Measurements from ENCODE around the gene LIN52. TPM values are rescaled to one million over a fixed set of nuclear protein-coding genes. Genes with fewer than 3 reads are reported as not detected.

Gene LIN52, protein sequence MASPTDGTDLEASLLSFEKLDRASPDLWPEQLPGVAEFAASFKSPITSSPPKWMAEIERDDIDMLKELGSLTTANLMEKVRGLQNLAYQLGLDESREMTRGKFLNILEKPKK
- 4.9 TPM for total RNA-seq

DNA sequence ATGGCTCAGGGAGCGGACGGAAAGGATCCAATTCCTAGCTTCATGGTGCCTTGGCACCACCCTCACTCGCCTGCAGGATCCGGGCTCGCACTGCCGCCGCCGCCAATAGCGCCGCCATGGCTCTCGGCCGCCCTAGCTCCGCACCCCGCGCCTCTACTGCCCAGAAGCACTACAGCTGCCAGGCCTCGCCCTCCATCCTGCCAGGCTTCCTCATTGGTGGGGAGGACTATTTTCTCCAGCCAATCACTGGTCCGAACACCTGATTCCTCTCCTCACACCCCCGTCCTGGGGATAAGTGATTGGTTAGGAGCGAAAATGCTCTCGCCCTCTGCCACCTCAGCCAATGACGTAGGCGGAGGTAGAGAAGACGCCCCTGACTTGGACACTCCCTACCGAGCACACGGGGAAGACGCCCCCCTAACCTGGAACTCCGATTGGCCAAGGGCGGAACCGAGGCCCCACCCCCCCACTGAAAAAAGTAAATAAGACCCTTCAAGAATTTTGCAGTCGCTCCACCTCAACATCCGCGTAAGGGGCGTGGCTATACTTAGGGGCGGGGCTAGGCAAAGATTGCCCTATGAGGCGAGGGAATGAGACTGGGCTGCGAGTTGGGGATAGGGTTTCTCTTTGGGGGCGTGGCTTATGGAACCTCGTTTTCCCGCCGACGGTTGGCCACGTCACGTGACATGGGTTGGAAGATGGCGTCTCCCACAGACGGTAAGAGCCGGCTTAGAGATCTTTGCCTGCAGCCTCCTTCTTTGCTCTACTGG, at the start of gene LIN52, which contains the start of gene ALDH6A1:
Gene LIN52 (plus strand): TSS at position 680 of the 770 bp plus-strand sequence. CDS start 19 bp downstream, at position 699.
Gene ALDH6A1 (minus strand): TSS at position 177 of the 770 bp plus-strand sequence. CDS start 59 bp downstream, at position 118.
- no peaks in the 10 kb centered on the region for H3K27me3 ChIP-seq (ENCODE audit: insufficient read depth, low read length)
- no peaks in the 10 kb centered on the region for H3K9me3 ChIP-seq (ENCODE audit: low read depth, low read length)
- peaks cover 29% of the 10 kb centered on the region for H3K4me1 ChIP-seq (ENCODE audit: insufficient read depth, low read length)
- H3K4me3 ChIP-seq (ENCODE audit: low read length): peak within 1 kb of the TSS; percentile 69

DNA sequence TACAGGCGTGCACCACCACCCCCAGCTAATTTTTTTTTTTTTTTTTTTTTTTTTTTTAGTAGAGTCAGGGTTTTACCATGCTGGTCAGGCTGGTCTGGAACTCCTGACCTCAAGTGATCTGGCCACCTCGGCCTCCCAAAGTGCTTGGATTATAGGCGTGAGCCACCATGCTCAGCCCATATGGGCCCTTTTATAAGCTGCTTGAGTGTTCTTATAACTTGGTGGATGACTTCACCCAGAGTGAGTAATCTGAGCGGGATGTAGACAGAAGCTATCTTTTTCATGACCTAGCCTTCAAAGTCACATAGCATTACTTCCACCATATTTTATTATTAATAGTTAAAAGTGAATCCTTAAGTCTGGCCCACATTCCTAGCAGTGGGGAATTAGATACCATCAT, 49.2 kb upstream of the LIN52 start:
- peaks cover 4% of the 10 kb centered on the region for H3K4me1 ChIP-seq (ENCODE audit: insufficient read depth, low read length)
- no peaks in the 10 kb centered on the region for H3K9me3 ChIP-seq (ENCODE audit: low read depth, low read length)
- no peak overlapping the region for H3K4me3 ChIP-seq (ENCODE audit: low read length)
- no peaks in the 10 kb centered on the region for H3K27me3 ChIP-seq (ENCODE audit: insufficient read depth, low read length)

DNA sequence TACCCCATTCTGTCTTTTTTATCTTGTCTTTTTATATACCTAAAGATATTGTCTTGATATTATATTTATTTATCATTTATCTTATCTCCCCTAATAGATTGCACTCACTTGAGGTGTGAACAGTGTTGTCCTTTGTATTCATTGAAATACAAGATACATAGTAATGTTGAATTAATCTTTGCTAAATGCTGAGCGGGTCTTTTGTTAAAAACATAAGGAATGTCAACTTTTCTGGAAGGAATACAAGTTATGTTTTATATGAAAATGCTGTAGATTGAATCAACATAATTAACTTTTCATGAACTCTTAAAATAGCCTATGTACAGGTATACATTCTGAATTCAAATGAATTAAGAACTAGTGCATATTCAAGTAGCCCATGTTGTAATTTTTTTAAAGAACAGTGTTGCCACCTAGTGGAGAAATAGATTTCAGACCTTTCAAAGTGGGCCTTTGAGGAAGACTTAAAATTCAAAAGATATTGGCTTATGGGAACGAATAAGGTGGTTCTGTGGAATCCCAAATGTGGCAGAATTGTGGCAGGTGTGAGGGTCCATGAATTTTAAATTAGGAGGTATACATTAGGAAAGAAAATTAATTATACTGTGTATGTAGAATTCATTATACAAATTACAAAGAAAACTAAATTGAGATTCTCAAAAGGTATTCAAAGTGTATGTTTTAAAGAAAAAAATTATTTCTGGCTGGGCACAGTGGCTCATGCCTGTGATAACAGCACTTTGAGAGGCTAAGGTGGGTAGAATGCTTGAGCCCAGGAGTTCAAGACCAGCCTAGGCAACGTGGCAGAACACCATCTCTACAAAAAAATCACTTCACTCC, 46.5 kb upstream of the LIN52 start:
- Histone ChIP-seq H3K9me3 (ENCODE audit: low read depth, low read length) (no peaks in the 10 kb centered on the region), H3K27me3 (ENCODE audit: insufficient read depth, low read length) (no peaks in the 10 kb centered on the region), H3K4me3 (ENCODE audit: low read length) (no peak overlapping the region), H3K4me1 (ENCODE audit: insufficient read depth, low read length) (no peaks in the 10 kb centered on the region)

DNA sequence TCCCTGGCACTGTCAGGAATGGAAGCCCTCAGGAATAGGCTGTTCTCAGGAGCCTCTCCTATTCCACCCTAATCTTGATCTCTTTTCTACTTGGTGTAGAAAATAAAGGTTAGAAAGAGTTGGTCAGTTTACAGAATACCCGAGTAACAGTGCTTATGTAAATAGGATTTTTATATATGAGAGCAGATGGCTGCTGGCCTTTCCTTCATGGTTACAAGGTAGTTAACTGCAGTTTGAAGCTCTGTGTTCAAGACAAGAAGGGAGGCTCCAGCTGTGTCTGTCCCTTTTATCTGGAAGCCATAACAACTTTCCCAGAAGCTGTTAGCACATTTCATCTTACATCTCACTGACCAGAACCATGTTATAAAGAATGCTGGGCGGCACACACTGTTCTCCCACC, 42.5 kb upstream of the LIN52 start:
- Histone ChIP-seq H3K4me3 (ENCODE audit: low read length) (no peak overlapping the region), H3K27me3 (ENCODE audit: insufficient read depth, low read length) (no peaks in the 10 kb centered on the region), H3K9me3 (ENCODE audit: low read depth, low read length) (no peaks in the 10 kb centered on the region), H3K4me1 (ENCODE audit: insufficient read depth, low read length) (no peaks in the 10 kb centered on the region)

DNA sequence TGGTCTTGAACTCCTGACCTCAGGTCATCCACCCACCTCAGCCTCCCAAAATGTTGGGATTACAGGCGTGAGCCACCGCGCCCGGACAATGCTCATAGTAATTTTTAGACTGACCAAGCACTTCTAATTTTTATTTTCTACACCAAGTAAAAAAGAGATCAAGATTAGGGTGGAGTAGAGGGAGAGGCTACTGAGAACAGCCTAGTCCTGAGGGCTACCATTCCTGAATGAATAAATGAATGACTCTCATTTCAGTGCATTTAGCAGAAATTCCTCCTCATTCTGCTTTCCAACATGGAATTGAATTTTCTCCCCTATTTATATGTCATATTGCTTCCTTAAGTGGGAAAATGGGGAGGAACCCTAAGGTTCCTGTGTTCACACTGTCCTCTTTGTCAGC, 39.2 kb upstream of the LIN52 start:
- H3K9me3 ChIP-seq (ENCODE audit: low read depth, low read length): no peaks in the 10 kb centered on the region
- H3K4me1 ChIP-seq (ENCODE audit: insufficient read depth, low read length): no peaks in the 10 kb centered on the region
- no peaks in the 10 kb centered on the region for H3K27me3 ChIP-seq (ENCODE audit: insufficient read depth, low read length)
- no peak overlapping the region for H3K4me3 ChIP-seq (ENCODE audit: low read length)

DNA sequence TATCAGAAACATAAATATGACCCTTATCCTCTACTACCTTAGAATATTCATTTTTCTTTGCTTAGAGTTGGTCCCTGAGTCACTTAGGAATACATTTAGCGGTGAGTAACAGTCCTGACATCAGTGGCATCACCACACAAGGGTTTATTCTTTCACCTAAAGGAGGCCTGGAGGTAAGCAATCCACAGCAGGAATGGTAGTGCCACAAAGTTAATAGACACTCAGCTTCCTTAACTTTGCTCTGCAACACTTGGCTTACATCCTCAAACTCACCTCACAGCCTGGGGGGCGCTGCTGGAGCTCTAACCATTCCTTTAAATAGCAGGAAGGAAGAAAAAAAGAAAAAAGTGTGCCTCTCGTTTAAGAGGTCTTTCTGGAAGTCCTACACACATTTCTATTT, 36.5 kb upstream of the LIN52 start:
- Histone ChIP-seq H3K9me3 (ENCODE audit: low read depth, low read length) (no peaks in the 10 kb centered on the region), H3K27me3 (ENCODE audit: insufficient read depth, low read length) (no peaks in the 10 kb centered on the region), H3K4me3 (ENCODE audit: low read length) (no peak overlapping the region), H3K4me1 (ENCODE audit: insufficient read depth, low read length) (no peaks in the 10 kb centered on the region)

DNA sequence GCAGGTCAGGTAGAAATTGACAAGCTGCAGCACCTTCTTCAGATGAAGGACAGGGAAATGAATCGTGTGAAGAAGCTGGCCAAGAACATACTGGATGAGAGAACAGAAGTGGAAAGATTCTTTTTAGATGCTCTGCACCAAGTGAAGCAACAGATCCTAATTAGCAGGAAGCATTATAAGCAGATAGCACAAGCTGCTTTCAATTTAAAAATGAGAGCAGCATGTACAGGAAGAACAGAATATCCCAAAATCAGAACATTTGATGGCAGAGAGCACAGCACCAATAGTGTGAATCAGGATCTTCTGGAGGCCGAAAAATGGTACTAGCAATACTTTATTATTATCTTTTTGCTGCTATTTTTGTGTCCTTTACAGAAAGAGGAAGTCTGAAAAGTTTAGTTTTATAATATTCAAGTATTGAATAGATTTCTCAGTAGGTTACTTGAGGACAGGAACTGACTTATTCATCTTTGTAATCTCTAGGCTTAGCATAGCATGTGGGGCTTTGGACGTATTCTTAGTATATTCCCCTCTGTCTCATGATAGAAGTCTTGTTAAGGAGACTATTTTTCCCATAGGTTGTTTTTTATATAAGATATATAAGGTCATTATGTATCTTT, 34.8 kb upstream of the LIN52 start:
- H3K4me3 ChIP-seq (ENCODE audit: low read length): no peak overlapping the region
- H3K27me3 ChIP-seq (ENCODE audit: insufficient read depth, low read length): no peaks in the 10 kb centered on the region

DNA sequence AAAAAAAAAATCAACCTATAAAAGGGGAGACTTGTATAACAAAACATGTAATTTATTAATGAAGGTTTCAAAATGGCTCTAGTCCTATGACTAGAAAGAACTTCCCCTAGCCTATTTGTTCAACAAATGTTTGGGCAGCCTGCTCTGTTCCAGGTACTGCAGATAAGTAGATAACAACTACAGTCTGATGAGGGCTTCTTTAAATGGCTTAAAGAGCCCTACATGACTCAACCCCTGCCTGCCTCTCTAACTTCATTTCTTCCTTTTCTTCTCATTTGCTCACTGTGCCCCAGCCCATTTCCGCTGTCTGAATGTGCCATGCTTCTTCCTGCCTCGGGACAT, 22.0 kb upstream of the LIN52 start:
- Histone ChIP-seq H3K27me3 (ENCODE audit: insufficient read depth, low read length) (no peaks in the 10 kb centered on the region), H3K4me1 (ENCODE audit: insufficient read depth, low read length) (no peaks in the 10 kb centered on the region), H3K9me3 (ENCODE audit: low read depth, low read length) (no peaks in the 10 kb centered on the region), H3K4me3 (ENCODE audit: low read length) (no peak overlapping the region)

More for the DNA sequence above, 34.8 kb upstream of the LIN52 start:
- Histone ChIP-seq H3K9me3 (ENCODE audit: low read depth, low read length) (no peaks in the 10 kb centered on the region), H3K4me1 (ENCODE audit: insufficient read depth, low read length) (no peaks in the 10 kb centered on the region)

DNA sequence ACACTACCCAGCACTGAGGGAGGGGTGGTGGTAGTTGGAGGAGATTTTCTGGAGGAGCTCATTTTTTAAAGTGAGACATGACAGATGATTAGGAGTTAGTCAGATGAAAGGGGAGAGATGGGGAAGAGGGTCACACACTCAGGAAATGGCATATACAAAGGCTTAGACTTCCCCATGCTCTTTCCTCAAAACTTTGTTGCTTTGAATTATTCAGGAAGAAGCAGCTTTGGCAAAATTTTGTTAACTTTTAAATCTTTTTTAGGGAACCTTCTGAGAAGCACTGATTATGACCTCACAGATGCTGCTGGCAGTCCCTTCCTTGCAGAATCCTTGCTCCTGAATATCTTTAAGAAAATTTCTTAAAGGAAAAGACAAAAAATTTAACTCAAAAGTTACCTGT, 20.3 kb upstream of the LIN52 start:
- no peaks in the 10 kb centered on the region for H3K9me3 ChIP-seq (ENCODE audit: low read depth, low read length)

DNA sequence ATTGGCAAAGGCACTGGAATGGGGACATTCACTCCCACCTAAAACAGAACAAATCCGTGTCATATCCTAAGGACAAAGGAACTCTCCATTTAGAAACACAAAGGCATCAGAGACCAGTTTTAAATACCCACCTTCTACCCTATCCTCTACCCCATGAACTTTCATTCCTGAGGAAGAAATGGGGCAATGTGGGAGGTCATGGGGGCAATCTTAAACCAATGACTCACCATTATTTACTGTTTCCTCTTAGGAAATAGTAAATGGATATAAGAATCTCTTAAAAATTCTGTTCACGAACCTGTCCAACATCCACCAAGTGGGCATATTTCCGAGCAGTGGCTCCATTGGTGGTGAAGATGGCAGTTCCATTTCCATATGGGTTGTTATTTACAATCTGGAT, 19.9 kb upstream of the LIN52 start:
- Histone ChIP-seq H3K4me3 (ENCODE audit: low read length) (no peak overlapping the region), H3K27me3 (ENCODE audit: insufficient read depth, low read length) (no peaks in the 10 kb centered on the region), H3K4me1 (ENCODE audit: insufficient read depth, low read length) (no peaks in the 10 kb centered on the region), H3K9me3 (ENCODE audit: low read depth, low read length) (no peaks in the 10 kb centered on the region)

More for the DNA sequence above, 20.3 kb upstream of the LIN52 start:
- Histone ChIP-seq H3K4me3 (ENCODE audit: low read length) (no peak overlapping the region), H3K27me3 (ENCODE audit: insufficient read depth, low read length) (no peaks in the 10 kb centered on the region), H3K4me1 (ENCODE audit: insufficient read depth, low read length) (no peaks in the 10 kb centered on the region)

DNA sequence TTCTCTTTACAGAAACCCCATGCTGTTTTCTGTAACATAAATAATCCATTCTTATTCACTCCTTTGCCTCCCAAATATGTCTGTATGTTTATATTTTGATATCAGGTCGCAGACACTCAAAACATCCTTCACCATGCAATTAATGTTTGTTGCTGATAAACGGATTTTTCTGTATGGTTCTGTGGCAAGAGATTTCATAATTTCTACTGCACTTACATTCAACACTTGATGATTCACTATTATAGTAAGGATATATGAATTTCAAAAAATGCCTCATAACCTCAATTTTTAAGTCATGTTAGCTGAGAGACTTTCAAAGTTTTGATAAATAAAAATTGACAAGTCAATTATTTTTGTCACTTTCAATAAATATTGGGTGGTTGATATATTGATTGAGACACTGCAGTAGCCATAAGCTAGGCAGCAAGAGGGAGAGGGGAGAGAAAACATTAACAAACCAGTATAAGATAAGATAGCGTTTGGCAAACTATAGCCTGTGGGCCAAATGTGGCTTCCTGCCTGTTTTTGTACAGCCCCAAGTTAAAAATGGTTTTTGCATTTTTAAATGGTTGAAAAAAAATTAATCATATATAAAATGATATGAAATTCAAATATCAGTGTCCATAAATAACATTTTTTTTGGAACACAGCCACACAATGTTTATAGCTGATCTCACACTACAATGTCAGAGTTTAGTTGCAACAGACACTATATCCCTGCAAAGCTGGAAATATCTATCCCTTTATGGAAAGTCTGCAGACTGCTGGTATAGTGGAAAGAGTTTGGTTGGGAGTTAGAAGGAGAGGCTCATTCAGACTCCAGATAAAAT, 18.8 kb upstream of the LIN52 start:
- no peaks in the 10 kb centered on the region for H3K4me1 ChIP-seq (ENCODE audit: insufficient read depth, low read length)
- H3K27me3 ChIP-seq (ENCODE audit: insufficient read depth, low read length): no peaks in the 10 kb centered on the region
- H3K4me3 ChIP-seq (ENCODE audit: low read length): no peak overlapping the region
- H3K9me3 ChIP-seq (ENCODE audit: low read depth, low read length): no peaks in the 10 kb centered on the region

DNA sequence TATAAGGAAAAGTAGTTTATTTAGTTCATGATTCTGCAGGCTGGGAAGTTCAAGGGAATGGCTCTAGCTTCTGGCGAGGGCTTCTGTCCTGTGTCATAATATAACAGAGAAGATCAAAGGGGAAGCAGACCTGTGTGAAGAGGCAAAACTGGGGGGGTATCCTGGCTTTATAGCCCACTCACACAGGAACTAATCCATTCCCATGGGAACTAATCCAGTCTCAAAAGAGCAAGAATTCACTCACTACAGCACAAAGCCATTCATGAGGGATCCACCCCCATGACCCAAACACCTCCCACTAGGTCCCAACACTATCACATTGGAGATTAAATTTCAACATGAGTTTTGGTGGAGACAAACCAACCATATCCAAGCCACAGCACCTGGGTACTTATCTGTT, 7.4 kb upstream of the LIN52 start:
- no peak overlapping the region for H3K4me3 ChIP-seq (ENCODE audit: low read length)
- no peaks in the 10 kb centered on the region for H3K27me3 ChIP-seq (ENCODE audit: insufficient read depth, low read length)
- no peaks in the 10 kb centered on the region for H3K4me1 ChIP-seq (ENCODE audit: insufficient read depth, low read length)
- no peaks in the 10 kb centered on the region for H3K9me3 ChIP-seq (ENCODE audit: low read depth, low read length)

DNA sequence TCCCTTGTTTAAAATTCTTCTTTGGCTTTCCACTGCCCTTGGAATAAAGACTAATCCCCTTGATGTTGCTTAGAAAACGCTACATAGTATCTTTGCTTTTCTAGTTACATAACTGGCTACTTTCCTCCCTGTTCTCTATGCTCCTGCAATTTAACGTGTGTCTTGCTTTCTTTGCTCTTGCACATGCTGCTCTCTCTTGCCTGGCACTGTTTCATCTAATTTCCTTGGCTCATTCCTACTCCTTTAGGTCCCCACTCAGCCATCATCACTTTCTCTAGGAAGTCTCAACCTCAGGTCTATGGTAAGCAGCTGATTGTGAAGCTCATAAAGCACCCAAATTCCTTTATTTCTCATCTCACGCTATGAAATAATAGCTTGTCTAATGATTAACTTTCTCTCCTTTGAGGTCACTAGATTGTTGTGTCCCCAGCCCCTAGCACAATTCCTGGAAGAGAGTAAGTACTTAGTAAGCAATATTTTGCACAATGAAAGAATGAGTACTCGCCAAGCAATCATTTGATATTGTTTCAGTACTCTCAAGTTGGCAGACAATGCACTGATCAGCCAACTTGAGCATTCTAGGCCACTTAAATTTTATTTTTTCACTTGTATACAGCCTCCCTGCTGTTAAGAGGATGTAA, 3.8 kb upstream of the LIN52 start:
- Histone ChIP-seq H3K27me3 (ENCODE audit: insufficient read depth, low read length) (no peaks in the 10 kb centered on the region), H3K4me3 (ENCODE audit: low read length) (no peak overlapping the region), H3K4me1 (ENCODE audit: insufficient read depth, low read length) (peaks cover 20% of the 10 kb centered on the region), H3K9me3 (ENCODE audit: low read depth, low read length) (no peaks in the 10 kb centered on the region)

DNA sequence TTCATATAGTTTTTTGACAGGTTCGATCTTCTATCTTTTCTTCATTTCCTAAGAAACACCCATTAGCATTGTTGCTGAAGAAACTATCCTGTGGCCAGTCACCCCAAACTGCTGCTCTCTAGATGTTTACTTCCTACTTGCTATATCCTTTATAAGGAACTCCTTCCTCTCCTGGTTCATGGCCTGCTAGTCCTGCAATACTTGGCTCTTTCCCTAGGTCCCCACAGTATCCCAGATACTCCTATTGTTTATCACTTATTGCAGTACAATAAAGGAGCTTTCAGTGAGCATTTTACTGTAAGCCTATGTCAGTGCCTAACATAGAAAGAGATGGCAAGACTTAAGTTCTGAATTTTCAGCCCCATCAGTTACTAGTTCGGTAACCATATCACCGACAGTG, 3.3 kb upstream of the LIN52 start:
- no peaks in the 10 kb centered on the region for H3K9me3 ChIP-seq (ENCODE audit: low read depth, low read length)
- no peaks in the 10 kb centered on the region for H3K27me3 ChIP-seq (ENCODE audit: insufficient read depth, low read length)
- H3K4me1 ChIP-seq (ENCODE audit: insufficient read depth, low read length): peaks cover 25% of the 10 kb centered on the region
- H3K4me3 ChIP-seq (ENCODE audit: low read length): no peak overlapping the region
